WTC11 (cell line): ENCODE measurements around the gene TTC7B. TPM values are rescaled to one million over a fixed set of nuclear protein-coding genes. Genes with fewer than 3 reads are reported as not detected.

ENCODE experiments used
- ATAC-seq: fragments of 200-7000 bp; cut with Tn5 transposase; 2 replicates; pipeline ENCODE4 v1.10.0; 2021; ENCODE audit warnings: mild to moderate bottlenecking, moderate library complexity
- CTCF ChIA-PET: fragments of 300-600 bp; sonication (Branson Sonifier 250); formaldehyde crosslinking; loops from one replicate; lab custom pipeline; 2021; ENCODE audit warnings: antibody characterized with exemption; lab: Charles Lee
- POLR2A ChIA-PET: fragments of 350-600 bp; sonication (Branson Sonifier 250); formaldehyde crosslinking; loops from one replicate; lab custom pipeline; 2021; ENCODE audit warnings: antibody characterized with exemption; lab: Charles Lee
- DNase-seq: peaks from one replicate; pipeline ENCODE4 v3.0.0; 2021; ENCODE audit warnings: low spot score
- H3K27ac Mint-ChIP-seq: 2 replicates; pipeline ENCODE4 v1.8.0; 2021; ENCODE audit warnings: mixed read lengths
- H3K27me3 Mint-ChIP-seq: 2 replicates; pipeline ENCODE4 v1.8.0; 2021; ENCODE audit warnings: low read depth, mild to moderate bottlenecking, moderate library complexity, mixed read lengths
- H3K36me3 Mint-ChIP-seq: 2 replicates; pipeline ENCODE4 v1.8.0; 2021; ENCODE audit warnings: mixed read lengths
- H3K4me1 Mint-ChIP-seq: 2 replicates; pipeline ENCODE4 v1.8.0; 2022; ENCODE audit warnings: mixed read lengths
- H3K4me3 Mint-ChIP-seq: 2 replicates; pipeline ENCODE4 v1.8.0; 2021; ENCODE audit warnings: mild to moderate bottlenecking, moderate library complexity, mixed read lengths
- H3K9me3 Mint-ChIP-seq: 2 replicates; pipeline ENCODE4 v1.8.0; 2021; ENCODE audit warnings: mixed read lengths
- CREB1 ChIP-seq: sonication (generic); formaldehyde crosslinking; IDR thresholded peaks from 2 replicates; pipeline ENCODE4 v1.8.0; 2023; ENCODE audit warnings: mild to moderate bottlenecking, missing genetic modification reagents
- ELF4 ChIP-seq: sonication (generic); formaldehyde crosslinking; IDR thresholded peaks from 2 replicates; pipeline ENCODE4 v1.8.1; 2022; ENCODE audit warnings: low read depth, mild to moderate bottlenecking, moderate library complexity, missing genetic modification reagents
- GTF2I ChIP-seq: fragments of 250-450 bp; sonication (Bioruptor Pico); conservative IDR thresholded peaks from 2 replicates; pipeline ENCODE4 v1.4.0; 2021; ENCODE audit warnings: mild to moderate bottlenecking
- IRF2 ChIP-seq: sonication (generic); formaldehyde crosslinking; IDR thresholded peaks from 2 replicates; pipeline ENCODE4 v1.8.0; 2022; ENCODE audit warnings: low read depth, missing genetic modification reagents, borderline replicate concordance
- MXD4 ChIP-seq: fragments of 250-450 bp; sonication (Bioruptor Pico); IDR thresholded peaks from 2 replicates; pipeline ENCODE4 v1.8.0; 2021; ENCODE audit warnings: mild to moderate bottlenecking, moderate library complexity, borderline replicate concordance
- NFATC4 ChIP-seq: fragments of 250-450 bp; sonication (Bioruptor Pico); IDR thresholded peaks from 2 replicates; pipeline ENCODE4 v1.9.0; 2021; ENCODE audit warnings: mild to moderate bottlenecking
- NFE2L1 ChIP-seq: sonication (generic); formaldehyde crosslinking; IDR thresholded peaks from 2 replicates; pipeline ENCODE4 v1.8.1; 2023; ENCODE audit warnings: missing genetic modification reagents
- NFYB ChIP-seq: sonication (generic); formaldehyde crosslinking; conservative IDR thresholded peaks from 2 replicates; pipeline ENCODE4 v1.8.0; 2022; ENCODE audit warnings: low read depth, missing genetic modification reagents
- NR1H2 ChIP-seq: sonication (generic); formaldehyde crosslinking; IDR thresholded peaks from 2 replicates; pipeline ENCODE4 v1.9.0; 2021; ENCODE audit warnings: mild to moderate bottlenecking, moderate library complexity, missing genetic modification reagents
- NR2C2 ChIP-seq: sonication (generic); formaldehyde crosslinking; IDR thresholded peaks from 2 replicates; pipeline ENCODE4 v1.8.0; 2022; ENCODE audit warnings: mild to moderate bottlenecking, missing genetic modification reagents
- RELA ChIP-seq: sonication (generic); formaldehyde crosslinking; IDR thresholded peaks from 2 replicates; pipeline ENCODE4 v1.8.1; 2022; ENCODE audit warnings: missing genetic modification reagents, mild to moderate bottlenecking, borderline replicate concordance
- SOX15 ChIP-seq: fragments of 250-450 bp; sonication (Bioruptor Pico); IDR thresholded peaks from 2 replicates; pipeline ENCODE4 v1.9.0; 2021; ENCODE audit warnings: mild to moderate bottlenecking
- SP1 ChIP-seq: sonication (generic); formaldehyde crosslinking; conservative IDR thresholded peaks from 2 replicates; pipeline ENCODE4 v1.8.1; 2022; ENCODE audit warnings: missing genetic modification reagents
- TEAD1 ChIP-seq: sonication (generic); formaldehyde crosslinking; IDR thresholded peaks from 2 replicates; pipeline ENCODE4 v1.8.0; 2022; ENCODE audit warnings: mild to moderate bottlenecking, missing genetic modification reagents
- TEAD4 ChIP-seq: sonication (generic); formaldehyde crosslinking; IDR thresholded peaks from 2 replicates; pipeline ENCODE4 v1.8.0; 2022; ENCODE audit warnings: mild to moderate bottlenecking, missing genetic modification reagents
- ZNF219 ChIP-seq: sonication (generic); formaldehyde crosslinking; IDR thresholded peaks from 2 replicates; pipeline ENCODE4 v1.8.0; 2023; ENCODE audit warnings: missing genetic modification reagents, mild to moderate bottlenecking, borderline replicate concordance
- ZNF263 ChIP-seq: sonication (generic); formaldehyde crosslinking; IDR thresholded peaks from 2 replicates; pipeline ENCODE4 v1.8.1; 2022; ENCODE audit warnings: low read depth, mild to moderate bottlenecking, moderate library complexity, missing genetic modification reagents
- ZNF416 ChIP-seq: fragments of 250-450 bp; sonication (Bioruptor Pico); IDR thresholded peaks from 2 replicates; pipeline ENCODE4 v1.9.0; 2021; ENCODE audit warnings: mild to moderate bottlenecking, inconsistent platforms
- total RNA-seq: library from RNA; stranded (reverse); gene quantifications from 3 replicates; pipeline ENCODE4 v1.2.3, GENCODE V29; 2021
- TF ChIP-seq, protein P1 (sequence below): sonication (generic); formaldehyde crosslinking; IDR thresholded peaks from 2 replicates; pipeline ENCODE4 v1.8.0; 2023; ENCODE audit warnings: missing genetic modification reagents
- TF ChIP-seq, protein P2 (sequence below): sonication (generic); formaldehyde crosslinking; IDR thresholded peaks from 2 replicates; pipeline ENCODE4 v1.8.1; 2022; ENCODE audit warnings: low read depth, missing genetic modification reagents, borderline replicate concordance
- TF ChIP-seq, protein P3 (sequence below): sonication (generic); formaldehyde crosslinking; IDR thresholded peaks from 2 replicates; pipeline ENCODE4 v1.8.0; 2023; ENCODE audit warnings: mild to moderate bottlenecking, missing genetic modification reagents
- TF ChIP-seq, protein P4 (sequence below): sonication (generic); formaldehyde crosslinking; IDR thresholded peaks from 2 replicates; pipeline ENCODE4 v1.8.0; 2022; ENCODE audit warnings: mild to moderate bottlenecking, missing genetic modification reagents
- TF ChIP-seq, protein P5 (sequence below): sonication (generic); formaldehyde crosslinking; IDR thresholded peaks from 2 replicates; pipeline ENCODE4 v1.8.1; 2022; ENCODE audit warnings: mild to moderate bottlenecking, moderate library complexity, missing genetic modification reagents
- TF ChIP-seq, protein P6 (sequence below): fragments of 250-450 bp; sonication (Bioruptor Pico); IDR thresholded peaks from 2 replicates; pipeline ENCODE4 v1.8.0; 2021; ENCODE audit warnings: mild to moderate bottlenecking
- TF ChIP-seq, protein P7 (sequence below): sonication (generic); formaldehyde crosslinking; IDR thresholded peaks from 2 replicates; pipeline ENCODE4 v1.8.1; 2023; ENCODE audit warnings: mild to moderate bottlenecking, missing genetic modification reagents, borderline replicate concordance
- TF ChIP-seq, protein P8 (sequence below): fragments of 250-450 bp; sonication (Bioruptor Pico); IDR thresholded peaks from 2 replicates; pipeline ENCODE4 v2.1.2; 2022; ENCODE audit warnings: mild to moderate bottlenecking, moderate library complexity

TTC7B gene
- total RNA-seq, 1 experiment from 2014 or later, result 27.6 TPM

DNA sequence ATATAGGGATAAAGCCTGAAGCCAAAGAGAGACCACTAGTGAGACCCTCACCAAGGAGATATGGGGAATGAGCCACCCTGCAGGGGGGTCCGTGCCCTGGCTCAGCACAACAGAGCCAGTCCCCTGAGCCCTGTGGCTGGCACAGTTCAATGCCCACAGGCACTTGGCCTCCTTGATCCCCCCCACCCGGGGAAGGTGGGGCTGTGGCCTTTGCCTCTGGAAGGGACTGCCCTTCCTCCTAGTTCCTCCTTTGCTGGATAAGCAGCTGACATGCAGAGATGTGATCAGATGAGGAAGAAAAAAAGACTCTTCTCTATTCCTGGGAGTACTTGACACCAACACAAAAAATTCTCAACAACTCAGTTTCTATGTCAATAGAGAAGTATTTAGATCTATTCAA lies 19.9 kb downstream of the TTC7B start (continued):
- TF ChIP-seq NFYB (CRISPR knock-in tag), result no peak
- TF ChIP-seq NR1H2, result no peak
- TF ChIP-seq NFE2L1, result no peak
- no peak for TF ChIP-seq IRF2
- no peak for TF ChIP-seq RELA (CRISPR knock-in tag)
- TF ChIP-seq, protein P1, sequence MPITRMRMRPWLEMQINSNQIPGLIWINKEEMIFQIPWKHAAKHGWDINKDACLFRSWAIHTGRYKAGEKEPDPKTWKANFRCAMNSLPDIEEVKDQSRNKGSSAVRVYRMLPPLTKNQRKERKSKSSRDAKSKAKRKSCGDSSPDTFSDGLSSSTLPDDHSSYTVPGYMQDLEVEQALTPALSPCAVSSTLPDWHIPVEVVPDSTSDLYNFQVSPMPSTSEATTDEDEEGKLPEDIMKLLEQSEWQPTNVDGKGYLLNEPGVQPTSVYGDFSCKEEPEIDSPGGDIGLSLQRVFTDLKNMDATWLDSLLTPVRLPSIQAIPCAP (CRISPR knock-in tag), result no peak
- TF ChIP-seq, protein P2, sequence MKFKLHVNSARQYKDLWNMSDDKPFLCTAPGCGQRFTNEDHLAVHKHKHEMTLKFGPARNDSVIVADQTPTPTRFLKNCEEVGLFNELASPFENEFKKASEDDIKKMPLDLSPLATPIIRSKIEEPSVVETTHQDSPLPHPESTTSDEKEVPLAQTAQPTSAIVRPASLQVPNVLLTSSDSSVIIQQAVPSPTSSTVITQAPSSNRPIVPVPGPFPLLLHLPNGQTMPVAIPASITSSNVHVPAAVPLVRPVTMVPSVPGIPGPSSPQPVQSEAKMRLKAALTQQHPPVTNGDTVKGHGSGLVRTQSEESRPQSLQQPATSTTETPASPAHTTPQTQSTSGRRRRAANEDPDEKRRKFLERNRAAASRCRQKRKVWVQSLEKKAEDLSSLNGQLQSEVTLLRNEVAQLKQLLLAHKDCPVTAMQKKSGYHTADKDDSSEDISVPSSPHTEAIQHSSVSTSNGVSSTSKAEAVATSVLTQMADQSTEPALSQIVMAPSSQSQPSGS (CRISPR knock-in tag), result no peak
- TF ChIP-seq, protein P3, sequence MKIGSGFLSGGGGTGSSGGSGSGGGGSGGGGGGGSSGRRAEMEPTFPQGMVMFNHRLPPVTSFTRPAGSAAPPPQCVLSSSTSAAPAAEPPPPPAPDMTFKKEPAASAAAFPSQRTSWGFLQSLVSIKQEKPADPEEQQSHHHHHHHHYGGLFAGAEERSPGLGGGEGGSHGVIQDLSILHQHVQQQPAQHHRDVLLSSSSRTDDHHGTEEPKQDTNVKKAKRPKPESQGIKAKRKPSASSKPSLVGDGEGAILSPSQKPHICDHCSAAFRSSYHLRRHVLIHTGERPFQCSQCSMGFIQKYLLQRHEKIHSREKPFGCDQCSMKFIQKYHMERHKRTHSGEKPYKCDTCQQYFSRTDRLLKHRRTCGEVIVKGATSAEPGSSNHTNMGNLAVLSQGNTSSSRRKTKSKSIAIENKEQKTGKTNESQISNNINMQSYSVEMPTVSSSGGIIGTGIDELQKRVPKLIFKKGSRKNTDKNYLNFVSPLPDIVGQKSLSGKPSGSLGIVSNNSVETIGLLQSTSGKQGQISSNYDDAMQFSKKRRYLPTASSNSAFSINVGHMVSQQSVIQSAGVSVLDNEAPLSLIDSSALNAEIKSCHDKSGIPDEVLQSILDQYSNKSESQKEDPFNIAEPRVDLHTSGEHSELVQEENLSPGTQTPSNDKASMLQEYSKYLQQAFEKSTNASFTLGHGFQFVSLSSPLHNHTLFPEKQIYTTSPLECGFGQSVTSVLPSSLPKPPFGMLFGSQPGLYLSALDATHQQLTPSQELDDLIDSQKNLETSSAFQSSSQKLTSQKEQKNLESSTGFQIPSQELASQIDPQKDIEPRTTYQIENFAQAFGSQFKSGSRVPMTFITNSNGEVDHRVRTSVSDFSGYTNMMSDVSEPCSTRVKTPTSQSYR, result no peak
- TF ChIP-seq MXD4, result no peak
- TF ChIP-seq, all 79 proteins: peak for 0

DNA sequence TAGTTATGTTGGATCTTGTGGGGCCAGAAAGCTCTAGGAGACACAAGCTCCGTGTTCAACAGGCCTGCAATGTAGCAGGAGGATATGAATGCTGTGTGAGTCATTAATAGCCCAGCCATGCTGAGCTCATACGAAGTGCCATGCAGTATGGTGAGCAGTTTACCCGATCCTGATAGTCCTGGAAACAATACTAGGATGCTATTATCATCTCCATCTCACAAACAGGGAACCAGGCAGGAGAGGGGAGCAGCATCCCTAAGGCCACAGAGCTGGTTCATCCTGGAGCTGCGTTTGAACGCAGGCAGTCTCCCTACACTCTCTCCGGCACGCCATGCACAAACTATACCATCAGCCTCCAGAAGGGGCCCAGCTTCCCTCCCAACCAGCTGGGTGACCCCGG lies 20.5 kb downstream of the TTC7B start:
- Mint-ChIP-seq H3K27me3 (no peaks in the 10 kb centered on the region), H3K4me1 (peaks cover 15% of the 10 kb centered on the region), H3K4me3 (no peak overlapping the region), H3K9me3 (no peaks in the 10 kb centered on the region), H3K36me3 (no peaks in the 10 kb centered on the region), H3K27ac (no peak overlapping the region)
- peak; percentile 44 for ATAC-seq
- DNase-seq, result no peak
- ChIA-PET CTCF (interaction anchor here (0.7 to 3.0 kb wide), 6 partner anchors 8 to 378 kb away, joined by 3 to 24 read pairs (median 5); partner anchors contain the start of gene TTC7B), POLR2A (interaction anchor here (1.7 kb wide), 1 partner anchor 8 kb away, joined by 4 read pairs; no protein-coding TSS in a partner anchor)
- TF ChIP-seq TEAD4 (CRISPR knock-in tag), result no peak
- TF ChIP-seq, protein P4, sequence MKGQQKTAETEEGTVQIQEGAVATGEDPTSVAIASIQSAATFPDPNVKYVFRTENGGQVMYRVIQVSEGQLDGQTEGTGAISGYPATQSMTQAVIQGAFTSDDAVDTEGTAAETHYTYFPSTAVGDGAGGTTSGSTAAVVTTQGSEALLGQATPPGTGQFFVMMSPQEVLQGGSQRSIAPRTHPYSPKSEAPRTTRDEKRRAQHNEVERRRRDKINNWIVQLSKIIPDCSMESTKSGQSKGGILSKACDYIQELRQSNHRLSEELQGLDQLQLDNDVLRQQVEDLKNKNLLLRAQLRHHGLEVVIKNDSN (CRISPR knock-in tag), result no peak
- TF ChIP-seq ELF4 (CRISPR knock-in tag), result no peak
- no peak for TF ChIP-seq SOX15 (CRISPR knock-in tag)
- no peak for TF ChIP-seq NR1H2
- no peak for TF ChIP-seq ZNF263 (CRISPR knock-in tag)
- no peak for TF ChIP-seq ZNF416 (CRISPR knock-in tag)
- TF ChIP-seq CREB1, result no peak
- TF ChIP-seq, protein P5, sequence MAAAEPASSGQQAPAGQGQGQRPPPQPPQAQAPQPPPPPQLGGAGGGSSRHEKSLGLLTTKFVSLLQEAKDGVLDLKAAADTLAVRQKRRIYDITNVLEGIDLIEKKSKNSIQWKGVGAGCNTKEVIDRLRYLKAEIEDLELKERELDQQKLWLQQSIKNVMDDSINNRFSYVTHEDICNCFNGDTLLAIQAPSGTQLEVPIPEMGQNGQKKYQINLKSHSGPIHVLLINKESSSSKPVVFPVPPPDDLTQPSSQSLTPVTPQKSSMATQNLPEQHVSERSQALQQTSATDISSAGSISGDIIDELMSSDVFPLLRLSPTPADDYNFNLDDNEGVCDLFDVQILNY (CRISPR knock-in tag), result no peak
- TF ChIP-seq, protein P6, sequence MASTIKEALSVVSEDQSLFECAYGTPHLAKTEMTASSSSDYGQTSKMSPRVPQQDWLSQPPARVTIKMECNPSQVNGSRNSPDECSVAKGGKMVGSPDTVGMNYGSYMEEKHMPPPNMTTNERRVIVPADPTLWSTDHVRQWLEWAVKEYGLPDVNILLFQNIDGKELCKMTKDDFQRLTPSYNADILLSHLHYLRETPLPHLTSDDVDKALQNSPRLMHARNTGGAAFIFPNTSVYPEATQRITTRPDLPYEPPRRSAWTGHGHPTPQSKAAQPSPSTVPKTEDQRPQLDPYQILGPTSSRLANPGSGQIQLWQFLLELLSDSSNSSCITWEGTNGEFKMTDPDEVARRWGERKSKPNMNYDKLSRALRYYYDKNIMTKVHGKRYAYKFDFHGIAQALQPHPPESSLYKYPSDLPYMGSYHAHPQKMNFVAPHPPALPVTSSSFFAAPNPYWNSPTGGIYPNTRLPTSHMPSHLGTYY, result no peak
- no peak for TF ChIP-seq ZNF219 (CRISPR knock-in tag)
- TF ChIP-seq, protein P7, sequence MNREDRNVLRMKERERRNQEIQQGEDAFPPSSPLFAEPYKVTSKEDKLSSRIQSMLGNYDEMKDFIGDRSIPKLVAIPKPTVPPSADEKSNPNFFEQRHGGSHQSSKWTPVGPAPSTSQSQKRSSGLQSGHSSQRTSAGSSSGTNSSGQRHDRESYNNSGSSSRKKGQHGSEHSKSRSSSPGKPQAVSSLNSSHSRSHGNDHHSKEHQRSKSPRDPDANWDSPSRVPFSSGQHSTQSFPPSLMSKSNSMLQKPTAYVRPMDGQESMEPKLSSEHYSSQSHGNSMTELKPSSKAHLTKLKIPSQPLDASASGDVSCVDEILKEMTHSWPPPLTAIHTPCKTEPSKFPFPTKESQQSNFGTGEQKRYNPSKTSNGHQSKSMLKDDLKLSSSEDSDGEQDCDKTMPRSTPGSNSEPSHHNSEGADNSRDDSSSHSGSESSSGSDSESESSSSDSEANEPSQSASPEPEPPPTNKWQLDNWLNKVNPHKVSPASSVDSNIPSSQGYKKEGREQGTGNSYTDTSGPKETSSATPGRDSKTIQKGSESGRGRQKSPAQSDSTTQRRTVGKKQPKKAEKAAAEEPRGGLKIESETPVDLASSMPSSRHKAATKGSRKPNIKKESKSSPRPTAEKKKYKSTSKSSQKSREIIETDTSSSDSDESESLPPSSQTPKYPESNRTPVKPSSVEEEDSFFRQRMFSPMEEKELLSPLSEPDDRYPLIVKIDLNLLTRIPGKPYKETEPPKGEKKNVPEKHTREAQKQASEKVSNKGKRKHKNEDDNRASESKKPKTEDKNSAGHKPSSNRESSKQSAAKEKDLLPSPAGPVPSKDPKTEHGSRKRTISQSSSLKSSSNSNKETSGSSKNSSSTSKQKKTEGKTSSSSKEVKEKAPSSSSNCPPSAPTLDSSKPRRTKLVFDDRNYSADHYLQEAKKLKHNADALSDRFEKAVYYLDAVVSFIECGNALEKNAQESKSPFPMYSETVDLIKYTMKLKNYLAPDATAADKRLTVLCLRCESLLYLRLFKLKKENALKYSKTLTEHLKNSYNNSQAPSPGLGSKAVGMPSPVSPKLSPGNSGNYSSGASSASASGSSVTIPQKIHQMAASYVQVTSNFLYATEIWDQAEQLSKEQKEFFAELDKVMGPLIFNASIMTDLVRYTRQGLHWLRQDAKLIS (CRISPR knock-in tag), result no peak
- TF ChIP-seq GTF2I (CRISPR knock-in tag), result no peak
- TF ChIP-seq, protein P8, sequence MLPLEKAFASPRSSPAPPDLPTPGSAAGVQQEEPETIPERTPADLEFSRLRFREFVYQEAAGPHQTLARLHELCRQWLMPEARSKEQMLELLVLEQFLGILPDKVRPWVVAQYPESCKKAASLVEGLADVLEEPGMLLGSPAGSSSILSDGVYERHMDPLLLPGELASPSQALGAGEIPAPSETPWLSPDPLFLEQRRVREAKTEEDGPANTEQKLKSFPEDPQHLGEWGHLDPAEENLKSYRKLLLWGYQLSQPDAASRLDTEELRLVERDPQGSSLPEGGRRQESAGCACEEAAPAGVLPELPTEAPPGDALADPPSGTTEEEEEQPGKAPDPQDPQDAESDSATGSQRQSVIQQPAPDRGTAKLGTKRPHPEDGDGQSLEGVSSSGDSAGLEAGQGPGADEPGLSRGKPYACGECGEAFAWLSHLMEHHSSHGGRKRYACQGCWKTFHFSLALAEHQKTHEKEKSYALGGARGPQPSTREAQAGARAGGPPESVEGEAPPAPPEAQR, result no peak
- TF ChIP-seq TEAD1 (CRISPR knock-in tag), result no peak
- TF ChIP-seq NR2C2 (CRISPR knock-in tag), result no peak
- TF ChIP-seq NFATC4, result no peak
- no peak for TF ChIP-seq SP1 (CRISPR knock-in tag)
